ENCODE measurements around the gene RNASE12.
"Not testable (repeated sequence)": the region's sequence is repeated elsewhere in the genome, so short reads cannot be mapped to it uniquely, and the experiment has no call there.

Gene RNASE12

GRCh38 chr14:20591235-20591634 lies at the start of gene RNASE12:
TSS of gene RNASE12 (minus strand) at chr14:20591376. CDS start at chr14:20590723, 653 bp downstream.
- no peak for DNase-seq (ENCODE audit: low read depth in 2 of 2)

- DNase-seq (ENCODE audit: low read depth in 2 of 2), result peak in 1 of 2 experiments; percentile 48
Observed at GRCh38 chr14:20632831-20633691, 41.9 kb upstream of the RNASE12 start.

GRCh38 chr14:20632448-20632830 lies 41.3 kb upstream of the RNASE12 start:
- no peak for DNase-seq (ENCODE audit: low read depth in 2 of 2)

GRCh38 chr14:20631880-20632389 lies 40.8 kb upstream of the RNASE12 start:
- no peak for DNase-seq (ENCODE audit: low read depth in 2 of 2)

- peak in 1 of 2 experiments; percentile 26 for DNase-seq (ENCODE audit: low read depth in 2 of 2)
Observed at GRCh38 chr14:20631023-20631879, 40.1 kb upstream of the RNASE12 start.

GRCh38 chr14:20630340-20631022 lies 39.3 kb upstream of the RNASE12 start:
- DNase-seq (ENCODE audit: low read depth in 2 of 2), result no peak

- no peak for DNase-seq (ENCODE audit: low read depth in 2 of 2)
Observed at GRCh38 chr14:20628063-20628854, 37.1 kb upstream of the RNASE12 start.

- no peak for DNase-seq (ENCODE audit: low read depth in 2 of 2)
Observed at GRCh38 chr14:20627346-20628027, 36.3 kb upstream of the RNASE12 start.

GRCh38 chr14:20626274-20626673 lies 35.1 kb upstream of the RNASE12 start:
- DNase-seq (ENCODE audit: low read depth in 2 of 2), result no peak

GRCh38 chr14:20624495-20625070 lies 33.4 kb upstream of the RNASE12 start:
- no peak for DNase-seq (ENCODE audit: low read depth in 2 of 2)

GRCh38 chr14:20623798-20624197 lies 32.6 kb upstream of the RNASE12 start:
- DNase-seq (ENCODE audit: low read depth in 2 of 2), result no peak

- no peak for DNase-seq (ENCODE audit: low read depth in 2 of 2)
Observed at GRCh38 chr14:20622816-20623291, 31.7 kb upstream of the RNASE12 start.

GRCh38 chr14:20620798-20621478 lies 29.8 kb upstream of the RNASE12 start:
- no peak for DNase-seq (ENCODE audit: low read depth in 2 of 2)

GRCh38 chr14:20619688-20620087 lies 28.5 kb upstream of the RNASE12 start:
- DNase-seq (ENCODE audit: low read depth in 2 of 2), result not testable (repeated sequence)

GRCh38 chr14:20618271-20618749 lies 27.1 kb upstream of the RNASE12 start:
- DNase-seq (ENCODE audit: low read depth in 2 of 2), result no peak

GRCh38 chr14:20617138-20618003 lies 26.2 kb upstream of the RNASE12 start:
- DNase-seq (ENCODE audit: low read depth in 2 of 2), result no peak

- DNase-seq (ENCODE audit: low read depth in 2 of 2), result no peak
Observed at GRCh38 chr14:20615996-20616395, 24.8 kb upstream of the RNASE12 start.

Data from fibroblast of skin of left biceps (primary cell).